Neuronal stem cell (in vitro differentiated cells): Measurements from ENCODE around the gene CALM1.

Experiments
- DNase-seq: peaks from one replicate; pipeline ENCODE4 v3.0.0-alpha.2; 2013; ENCODE audit warnings: low spot score
- H2AFZ ChIP-seq: one replicate; pipeline ENCODE4 v1.6.1; 2013; ENCODE audit warnings: mild to moderate bottlenecking, low read length, inconsistent platforms
- H2AK5ac ChIP-seq: 2 replicates; pipeline ENCODE4 v1.6.1; 2013; ENCODE audit warnings: low read depth, mild to moderate bottlenecking, inconsistent platforms, low read length, moderate library complexity, mixed read lengths
- H2BK120ac ChIP-seq: 2 replicates; pipeline ENCODE4 v1.6.1; 2013; ENCODE audit warnings: low read depth, mild to moderate bottlenecking, inconsistent platforms, low read length, moderate library complexity, mixed read lengths
- H2BK12ac ChIP-seq: one replicate; pipeline ENCODE4 v1.6.1; 2013; ENCODE audit warnings: low read length, inconsistent platforms
- H2BK15ac ChIP-seq: 2 replicates; pipeline ENCODE4 v1.6.1; 2013; ENCODE audit warnings: mild to moderate bottlenecking, low read length, inconsistent platforms, mixed read lengths
- H2BK5ac ChIP-seq: one replicate; pipeline ENCODE4 v1.6.1; 2013; ENCODE audit warnings: inconsistent platforms, mild to moderate bottlenecking, low read length, moderate library complexity
- H3K14ac ChIP-seq: one replicate; pipeline ENCODE4 v1.6.1; 2013; ENCODE audit warnings: low read length, inconsistent platforms
- H3K18ac ChIP-seq: 2 replicates; pipeline ENCODE4 v1.6.1; 2013; ENCODE audit warnings: low read length, inconsistent platforms
- H3K23ac ChIP-seq: 2 replicates; pipeline ENCODE4 v1.6.1; 2013; ENCODE audit warnings: low read depth, mild to moderate bottlenecking, mixed read lengths, low read length, inconsistent platforms; ENCODE audit not compliant: poor library complexity
- H3K27ac ChIP-seq: replicated peaks from 3 replicates; pipeline ENCODE4 v1.5.1; 2013; ENCODE audit warnings: low read length, inconsistent platforms
- H3K27me3 ChIP-seq, 3 experiments: 2 replicates each; pipeline ENCODE4 v1.6.1; 2013; ENCODE audit warnings: low read length in 3 of 3, mild to moderate bottlenecking in 2 of 3, inconsistent platforms in 1 of 3, low read depth in 1 of 3, mixed read lengths in 1 of 3, moderate library complexity in 1 of 3; ENCODE audit not compliant: control insufficient read depth in 3 of 3, insufficient read depth in 3 of 3
- H3K36me3 ChIP-seq, 2 donors: replicated peaks in 1 of 2; 2 replicates each; pipeline ENCODE4 v1.6.1; 2013; ENCODE audit warnings: low read length in 2 of 2; ENCODE audit not compliant: control insufficient read depth in 2 of 2, insufficient read depth in 2 of 2
- H3K4ac ChIP-seq: 2 replicates; pipeline ENCODE4 v1.6.1; 2013; ENCODE audit warnings: inconsistent platforms, mild to moderate bottlenecking, low read length, moderate library complexity
- H3K4me1 ChIP-seq, 2 donors: 1 replicate in 1 of 2; 2 replicates in 1 of 2; pipeline ENCODE4 v1.6.1; 2013; ENCODE audit warnings: low read length in 2 of 2, low read depth in 1 of 2; ENCODE audit not compliant: control insufficient read depth in 2 of 2, insufficient read depth in 1 of 2
- H3K4me2 ChIP-seq: one replicate; pipeline ENCODE4 v1.6.1; 2013; ENCODE audit warnings: mild to moderate bottlenecking, low read length, inconsistent platforms; ENCODE audit not compliant: insufficient read depth, poor library complexity, severe bottlenecking
- H3K4me3 ChIP-seq, 2 donors: 2 replicates each; pipeline ENCODE4 v1.5.1; 2013; ENCODE audit warnings: low read length in 2 of 2, mild to moderate bottlenecking in 2 of 2, inconsistent platforms in 1 of 2, moderate library complexity in 1 of 2
- H3K79me1 ChIP-seq: one replicate; pipeline ENCODE4 v1.6.1; 2013; ENCODE audit warnings: low read depth, mild to moderate bottlenecking, inconsistent platforms, low read length, moderate library complexity
- H3K9ac ChIP-seq: one replicate; pipeline ENCODE4 v1.6.1; 2013; ENCODE audit warnings: mild to moderate bottlenecking, low read depth, low read length, inconsistent platforms; ENCODE audit not compliant: poor library complexity
- H3K9me3 ChIP-seq, 2 donors: replicated peaks in 1 of 2; 2 replicates each; pipeline versions ENCODE3 to v1.6.1; 2013; ENCODE audit warnings: low read length in 2 of 2, mild to moderate bottlenecking in 2 of 2, inconsistent platforms in 1 of 2, low read depth in 1 of 2, mixed read lengths in 1 of 2, moderate library complexity in 1 of 2; ENCODE audit not compliant: control insufficient read depth in 2 of 2, insufficient read depth in 1 of 2
- H4K8ac ChIP-seq: one replicate; pipeline ENCODE4 v1.6.1; 2013; ENCODE audit warnings: low read depth, mild to moderate bottlenecking, inconsistent platforms, low read length, moderate library complexity
- H4K91ac ChIP-seq: one replicate; pipeline ENCODE4 v1.6.1; 2013; ENCODE audit warnings: low read length, low read depth, mild to moderate bottlenecking, inconsistent platforms; ENCODE audit not compliant: poor library complexity
- WGBS, 2 donors: extraction: QIAGEN DNeasy Blood & Tissue Kit; methylation state at CpG; one replicate each; pipeline ENCODE4 v1.1.7; 2013; ENCODE audit warnings: missing lambda C conversion rate in 2 of 2, mixed read lengths in 1 of 2; ENCODE audit not compliant: insufficient read length in 2 of 2, insufficient replicate concordance in 1 of 2; ENCODE audit errors: extremely low coverage in 2 of 2; 5-methylcytosine and 5-hydroxymethylcytosine counted together

Gene CALM1

DNA sequence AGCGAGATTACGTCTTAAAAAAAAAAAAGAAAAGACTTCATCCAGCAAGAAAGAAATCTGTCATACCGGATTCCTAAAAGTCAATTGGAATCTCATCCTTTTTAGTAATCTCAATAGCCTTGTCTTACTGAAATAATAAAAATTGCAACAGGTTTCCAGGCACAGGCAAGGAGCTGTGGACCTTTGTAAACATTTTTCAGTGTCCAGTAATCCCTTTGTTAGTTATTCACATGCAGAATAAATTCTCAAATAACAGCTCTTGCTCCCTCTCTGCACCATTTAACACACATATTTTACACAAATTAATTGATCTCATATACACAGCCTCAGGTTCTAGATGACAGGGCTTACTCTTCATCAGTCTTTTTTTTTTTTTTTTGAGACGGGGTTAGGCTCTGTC, 22.0 kb upstream of the CALM1 start:
- DNase-seq: no peak
- Histone ChIP-seq H3K14ac (no peak overlapping the region), H4K91ac (no peak overlapping the region), H3K79me1 (no peaks in the 10 kb centered on the region), H4K8ac (no peak overlapping the region), H3K4me1 (peaks cover 0 to 3% of the 10 kb centered on the region in 2 donors), H2BK15ac (no peak overlapping the region), H2AK5ac (no peak overlapping the region), H3K27me3 (no peaks in the 10 kb centered on the region), H2AFZ (no peak overlapping the region), H3K9ac (no peak overlapping the region), H3K23ac (no peak overlapping the region), H2BK12ac (no peak overlapping the region), H3K4me3 (no peak overlapping the region), H3K36me3 (no peaks in the 10 kb centered on the region), H3K9me3 (no peaks in the 10 kb centered on the region), H2BK120ac (no peak overlapping the region), H3K4ac (no peak overlapping the region), H3K4me2 (no peak overlapping the region), H2BK5ac (no peak overlapping the region), H3K18ac (no peak overlapping the region), H3K27ac (no peak overlapping the region)
- WGBS, 2 donors: no CpG with 5 or more reads among the region's 4 CpGs

DNA sequence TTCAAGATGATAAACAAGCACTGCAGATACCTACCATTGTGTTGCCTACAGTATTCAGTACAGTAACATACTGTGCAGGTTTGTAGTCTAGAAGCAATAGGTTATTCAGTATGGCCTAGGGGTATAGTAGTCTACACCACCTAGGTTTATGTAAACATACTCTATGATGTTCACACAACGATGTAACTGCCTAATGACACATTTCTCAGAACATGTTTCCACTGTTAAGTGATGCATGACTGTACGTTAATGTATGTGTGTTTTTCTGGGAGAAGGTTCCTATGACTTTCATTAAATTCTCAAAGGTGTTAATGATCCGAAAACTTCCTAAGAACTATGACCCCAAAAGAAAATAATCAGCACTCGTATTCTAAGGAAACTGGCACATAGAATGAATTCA, 20.9 kb upstream of the CALM1 start:
- Histone ChIP-seq H3K27me3 (no peaks in the 10 kb centered on the region), H3K18ac (no peak overlapping the region), H2BK15ac (no peak overlapping the region), H2BK12ac (no peak overlapping the region), H3K4me3 (no peak overlapping the region), H2BK120ac (no peak overlapping the region), H3K4me1 (peaks cover 0 to 3% of the 10 kb centered on the region in 2 donors), H3K36me3 (no peaks in the 10 kb centered on the region), H4K91ac (no peak overlapping the region), H2BK5ac (no peak overlapping the region), H3K14ac (no peak overlapping the region), H3K9ac (no peak overlapping the region), H2AFZ (no peak overlapping the region), H3K23ac (no peak overlapping the region), H3K9me3 (no peaks in the 10 kb centered on the region), H4K8ac (no peak overlapping the region), H3K27ac (no peak overlapping the region), H3K4me2 (no peak overlapping the region), H3K79me1 (no peaks in the 10 kb centered on the region), H3K4ac (no peak overlapping the region), H2AK5ac (no peak overlapping the region)
- DNase-seq: no peak
- no CpG with 5 or more reads among the region's 4 CpGs for WGBS, 2 donors

DNA sequence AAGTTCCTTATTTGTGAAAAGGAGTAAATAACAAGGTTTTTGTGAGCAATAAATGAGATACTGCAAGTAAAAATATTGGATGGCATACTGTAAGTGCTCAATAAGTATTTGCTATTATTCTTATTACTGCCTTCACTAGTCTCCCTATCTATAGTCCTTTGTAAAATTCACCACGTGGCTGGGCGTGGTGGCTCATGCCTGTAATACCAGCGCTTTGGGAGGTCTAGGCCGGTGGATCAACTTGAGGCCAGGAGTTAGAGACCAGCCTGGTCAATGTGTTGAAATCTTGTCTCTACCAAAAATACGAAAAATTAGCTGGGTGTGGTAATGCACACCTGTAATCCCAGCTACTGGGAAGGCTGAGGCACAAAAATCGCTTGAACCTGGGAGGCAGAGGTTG, 18.6 kb upstream of the CALM1 start:
- no peak overlapping the region for H2BK12ac ChIP-seq
- DNase-seq: no peak
- no peak overlapping the region for H3K27ac ChIP-seq
- H2AFZ ChIP-seq: no peak overlapping the region
- H3K79me1 ChIP-seq: no peaks in the 10 kb centered on the region
- no peak overlapping the region for H3K14ac ChIP-seq
- H3K4me3 ChIP-seq: no peak overlapping the region
- no peaks in the 10 kb centered on the region for H3K36me3 ChIP-seq
- H3K4me1 ChIP-seq: peaks cover 8 to 11% of the 10 kb centered on the region in 2 donors
- no peak overlapping the region for H2BK15ac ChIP-seq
- H3K4me2 ChIP-seq: no peak overlapping the region
- H2BK120ac ChIP-seq: no peak overlapping the region
- H4K8ac ChIP-seq: no peak overlapping the region
- H3K9me3 ChIP-seq: no peaks in the 10 kb centered on the region
- H3K18ac ChIP-seq: no peak overlapping the region
- H3K9ac ChIP-seq: no peak overlapping the region
- no peak overlapping the region for H2BK5ac ChIP-seq
- no peaks in the 10 kb centered on the region for H3K27me3 ChIP-seq
- H3K23ac ChIP-seq: no peak overlapping the region
- H4K91ac ChIP-seq: no peak overlapping the region
- H2AK5ac ChIP-seq: no peak overlapping the region
- H3K4ac ChIP-seq: no peak overlapping the region
- no CpG with 5 or more reads among the region's 6 CpGs for WGBS, 2 donors

DNA sequence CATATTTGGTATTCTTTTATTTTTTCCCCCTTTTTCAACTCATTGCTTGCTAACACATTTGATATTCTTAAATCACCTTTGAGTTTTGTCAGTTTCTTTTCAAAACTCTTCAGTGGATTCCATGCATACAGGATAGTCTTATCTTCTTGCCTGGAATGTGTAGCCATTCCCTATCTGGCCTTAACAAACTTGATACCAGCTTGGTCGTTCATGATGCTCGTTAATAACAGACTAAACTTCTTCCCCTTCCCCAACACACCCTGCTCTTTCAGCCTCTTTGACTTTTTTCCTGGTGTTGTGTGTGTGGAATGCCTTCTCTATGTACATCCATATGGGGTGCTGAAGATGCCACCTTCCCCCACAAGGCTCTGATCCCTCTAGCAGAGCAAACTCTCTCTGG, 17.7 kb upstream of the CALM1 start:
- DNase-seq: no peak
- no peak overlapping the region for H4K8ac ChIP-seq

More for the DNA sequence above, 17.7 kb upstream of the CALM1 start:
- Histone ChIP-seq H3K4ac (no peak overlapping the region), H3K27me3 (no peaks in the 10 kb centered on the region), H3K27ac (no peak overlapping the region), H2AK5ac (no peak overlapping the region), H2AFZ (no peak overlapping the region), H2BK15ac (no peak overlapping the region), H3K4me3 (no peak overlapping the region), H3K18ac (no peak overlapping the region), H3K36me3 (no peaks in the 10 kb centered on the region), H3K79me1 (no peaks in the 10 kb centered on the region), H3K9ac (no peak overlapping the region), H3K14ac (no peak overlapping the region), H3K23ac (no peak overlapping the region), H3K4me1 (peaks cover 9 to 12% of the 10 kb centered on the region in 2 donors), H3K4me2 (no peak overlapping the region), H2BK5ac (no peak overlapping the region), H2BK12ac (no peak overlapping the region), H3K9me3 (no peaks in the 10 kb centered on the region), H4K91ac (no peak overlapping the region), H2BK120ac (no peak overlapping the region)
- no CpG with 5 or more reads among the region's 2 CpGs for WGBS, 2 donors
